Endodermal cell (in vitro differentiated cells): ENCODE measurements around the gene JARID2. TPM values are rescaled to one million over a fixed set of nuclear protein-coding genes. Genes with fewer than 3 reads are reported as not detected.

Experiments
- DNase-seq: peaks from one replicate; pipeline ENCODE4 v3.0.0-alpha.2; 2017
- H3K27ac ChIP-seq: 2 replicates; pipeline ENCODE4 v1.5.1; 2013; ENCODE audit warnings: mild to moderate bottlenecking, low read depth, low read length, moderate library complexity
- H3K27me3 ChIP-seq: 2 replicates; pipeline ENCODE4 v1.6.1; 2013; ENCODE audit warnings: mild to moderate bottlenecking, low read length, moderate library complexity; ENCODE audit not compliant: insufficient read depth, control insufficient read depth, poor library complexity, severe bottlenecking
- H3K36me3 ChIP-seq: 2 replicates; pipeline ENCODE4 v1.7.0; 2013; ENCODE audit warnings: mild to moderate bottlenecking, low read length, moderate library complexity; ENCODE audit not compliant: control insufficient read depth, insufficient read depth
- H3K4me1 ChIP-seq: one replicate; pipeline ENCODE4 v1.7.0; 2013; ENCODE audit warnings: low read length; ENCODE audit not compliant: control insufficient read depth, insufficient read depth
- H3K4me3 ChIP-seq: 2 replicates; pipeline ENCODE4 v1.5.1; 2013; ENCODE audit warnings: mild to moderate bottlenecking, low read length, moderate library complexity
- H3K9ac ChIP-seq: 2 replicates; pipeline ENCODE4 v1.6.1; 2013; ENCODE audit warnings: mild to moderate bottlenecking, low read length, moderate library complexity; ENCODE audit not compliant: poor library complexity, severe bottlenecking; ENCODE audit errors: extremely low read depth
- H3K9me3 ChIP-seq: 2 replicates; pipeline ENCODE4 v1.6.1; 2013; ENCODE audit warnings: mild to moderate bottlenecking, low read length, moderate library complexity; ENCODE audit not compliant: control insufficient read depth
- H3K27ac Mint-ChIP-seq: 2 replicates; pipeline ENCODE4 v1.8.0; 2020; ENCODE audit warnings: mixed read lengths
- H3K27me3 Mint-ChIP-seq: 2 replicates; pipeline ENCODE4 v1.8.0; 2021; ENCODE audit warnings: mild to moderate bottlenecking, mixed read lengths; ENCODE audit not compliant: insufficient read depth
- H3K36me3 Mint-ChIP-seq: 2 replicates; pipeline ENCODE4 v1.8.0; 2020; ENCODE audit warnings: low read depth, mixed read lengths
- H3K4me1 Mint-ChIP-seq: 2 replicates; pipeline ENCODE4 v1.8.0; 2020; ENCODE audit warnings: mixed read lengths
- H3K4me3 Mint-ChIP-seq: 2 replicates; pipeline ENCODE4 v1.8.0; 2020; ENCODE audit warnings: mild to moderate bottlenecking, moderate library complexity, mixed read lengths
- H3K9me3 Mint-ChIP-seq: 2 replicates; pipeline ENCODE4 v1.8.0; 2020; ENCODE audit warnings: mild to moderate bottlenecking, mixed read lengths
- WGBS, 2 experiments: methylation state at CpG; one replicate each; pipeline versions ENCODE4 v1.1.5 to v1.1.7; 2013; ENCODE audit warnings: missing lambda C conversion rate in 2 of 2, mixed read lengths in 1 of 2; ENCODE audit not compliant: insufficient coverage in 1 of 2, insufficient read length in 1 of 2; 5-methylcytosine and 5-hydroxymethylcytosine counted together
- total RNA-seq, 2 donors: library from RNA; stranded (reverse); fragmentation: NEBNext Ultra II Directional in 1 of 2; extraction: Animal tissue kit (Norgen Biotek cat#: 25700) in 1 of 2; gene quantifications; 2 replicates in 1 of 2; 3 replicates in 1 of 2; pipeline ENCODE4 v1.2.1, GENCODE V29; 2021
- TF ChIP-seq, protein P1 (sequence below): fragments of 200-600 bp; sonication (generic); conservative IDR thresholded peaks from 2 replicates; pipeline ENCODE4 v1.5.0; 2021; ENCODE audit warnings: antibody characterized with exemption, mild to moderate bottlenecking

Gene JARID2
- total RNA-seq, 2 donors from 2014 or later: 42.5 to 77.0 TPM

- TF ChIP-seq, protein P1, sequence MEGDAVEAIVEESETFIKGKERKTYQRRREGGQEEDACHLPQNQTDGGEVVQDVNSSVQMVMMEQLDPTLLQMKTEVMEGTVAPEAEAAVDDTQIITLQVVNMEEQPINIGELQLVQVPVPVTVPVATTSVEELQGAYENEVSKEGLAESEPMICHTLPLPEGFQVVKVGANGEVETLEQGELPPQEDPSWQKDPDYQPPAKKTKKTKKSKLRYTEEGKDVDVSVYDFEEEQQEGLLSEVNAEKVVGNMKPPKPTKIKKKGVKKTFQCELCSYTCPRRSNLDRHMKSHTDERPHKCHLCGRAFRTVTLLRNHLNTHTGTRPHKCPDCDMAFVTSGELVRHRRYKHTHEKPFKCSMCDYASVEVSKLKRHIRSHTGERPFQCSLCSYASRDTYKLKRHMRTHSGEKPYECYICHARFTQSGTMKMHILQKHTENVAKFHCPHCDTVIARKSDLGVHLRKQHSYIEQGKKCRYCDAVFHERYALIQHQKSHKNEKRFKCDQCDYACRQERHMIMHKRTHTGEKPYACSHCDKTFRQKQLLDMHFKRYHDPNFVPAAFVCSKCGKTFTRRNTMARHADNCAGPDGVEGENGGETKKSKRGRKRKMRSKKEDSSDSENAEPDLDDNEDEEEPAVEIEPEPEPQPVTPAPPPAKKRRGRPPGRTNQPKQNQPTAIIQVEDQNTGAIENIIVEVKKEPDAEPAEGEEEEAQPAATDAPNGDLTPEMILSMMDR: no peak
- H3K9me3 ChIP-seq: no peaks in the 10 kb centered on the region
- H3K4me3 Mint-ChIP-seq: no peak overlapping the region
- H3K4me1 Mint-ChIP-seq: peaks cover 30% of the 10 kb centered on the region
- peak overlapping the region; percentile 13 for H3K4me3 ChIP-seq
- no peaks in the 10 kb centered on the region for H3K27me3 ChIP-seq
- peak overlapping the region; percentile 69 for H3K27ac Mint-ChIP-seq
- no peaks in the 10 kb centered on the region for H3K9me3 Mint-ChIP-seq
- no peak for DNase-seq
- H3K36me3 ChIP-seq: no peaks in the 10 kb centered on the region
- H3K27ac ChIP-seq: peak overlapping the region; percentile 30
- no peaks in the 10 kb centered on the region for H3K27me3 Mint-ChIP-seq
- H3K4me1 ChIP-seq: peaks cover 16% of the 10 kb centered on the region
- no peak overlapping the region for H3K9ac ChIP-seq
- H3K36me3 Mint-ChIP-seq: no peaks in the 10 kb centered on the region
- 84 to 89% methylated on average over 6 to 9 of the region's 9 CpGs for WGBS, 2 experiments
Measured at GRCh38 chr6:15358579-15359327, 112.9 kb downstream of the JARID2 start.

- no peaks in the 10 kb centered on the region for H3K36me3 ChIP-seq
- Mint-ChIP-seq H3K36me3 (no peaks in the 10 kb centered on the region), H3K9me3 (no peaks in the 10 kb centered on the region), H3K27ac (no peak overlapping the region), H3K27me3 (no peaks in the 10 kb centered on the region), H3K4me3 (no peak overlapping the region), H3K4me1 (peaks cover 30% of the 10 kb centered on the region)
- 90 to 95% methylated on average over 5 to 11 of the region's 11 CpGs for WGBS, 2 experiments
- no peaks in the 10 kb centered on the region for H3K9me3 ChIP-seq
- TF ChIP-seq, protein P1: no peak
- H3K27ac ChIP-seq: no peak overlapping the region
- peaks cover 16% of the 10 kb centered on the region for H3K4me1 ChIP-seq
- DNase-seq: no peak
- peak overlapping the region; percentile 13 for H3K4me3 ChIP-seq
- no peak overlapping the region for H3K9ac ChIP-seq
- no peaks in the 10 kb centered on the region for H3K27me3 ChIP-seq
Measured at GRCh38 chr6:15359335-15359862, 113.5 kb downstream of the JARID2 start.

- no peak overlapping the region for H3K9ac ChIP-seq
- no peaks in the 10 kb centered on the region for H3K36me3 ChIP-seq
- peaks cover 16% of the 10 kb centered on the region for H3K4me1 ChIP-seq
- H3K27ac ChIP-seq: no peak overlapping the region
- H3K27me3 Mint-ChIP-seq: no peaks in the 10 kb centered on the region
- H3K27me3 ChIP-seq: no peaks in the 10 kb centered on the region
- H3K27ac Mint-ChIP-seq: no peak overlapping the region
- H3K9me3 Mint-ChIP-seq: no peaks in the 10 kb centered on the region
- TF ChIP-seq, protein P1: no peak
- no peak overlapping the region for H3K4me3 Mint-ChIP-seq
- no peaks in the 10 kb centered on the region for H3K9me3 ChIP-seq
- DNase-seq: no peak
- WGBS, 2 experiments: 93% methylated on average over 7 to 9 of the region's 9 CpGs
- no peak overlapping the region for H3K4me3 ChIP-seq
- peaks cover 31% of the 10 kb centered on the region for H3K4me1 Mint-ChIP-seq
- no peaks in the 10 kb centered on the region for H3K36me3 Mint-ChIP-seq
Measured at GRCh38 chr6:15360300-15360699, 114.4 kb downstream of the JARID2 start.
